ENCODE data around the gene CFAP74. TPM values are rescaled to one million over a fixed set of nuclear protein-coding genes. Genes with fewer than 3 reads are reported as not detected.

CFAP74 gene
- total RNA-seq, 1 experiment from 2014 or later: not detected

GRCh38 chr1:1988061-1988945 lies 15.3 kb downstream of the CFAP74 start:
- Mint-ChIP-seq H3K4me3 (ENCODE audit: unreplicated experiment) (no peak overlapping the region), H3K4me1 (ENCODE audit: low read depth, unreplicated experiment) (peaks cover 6% of the 10 kb centered on the region), H3K27ac (ENCODE audit: unreplicated experiment) (no peak overlapping the region), H3K36me3 (ENCODE audit: insufficient read depth, unreplicated experiment) (no peaks in the 10 kb centered on the region), H3K27me3 (ENCODE audit: insufficient read depth, unreplicated experiment) (no peaks in the 10 kb centered on the region), H3K9me3 (ENCODE audit: unreplicated experiment) (no peaks in the 10 kb centered on the region)
- POLR2A ChIA-PET: no interaction called here
- Histone ChIP-seq H3K27me3 (replicated peaks; ENCODE audit: control insufficient read depth, insufficient read depth, low read length) (no peaks in the 10 kb centered on the region), H3K4me3 (ENCODE audit: low read depth, low read length) (no peak overlapping the region), H3K36me3 (ENCODE audit: control insufficient read depth, insufficient read depth, low read length) (no peaks in the 10 kb centered on the region), H3K9me3 (no peaks in the 10 kb centered on the region), H3K4me1 (no peaks in the 10 kb centered on the region)
- no peak for TF ChIP-seq CTCF (IDR thresholded peaks at IDR 0.05; ENCODE audit: insufficient read depth in 1 of 2, low read depth in 1 of 2, low read length in 1 of 2, severe bottlenecking in 1 of 2, unreplicated experiment in 1 of 2)
- no TSS peak for BruUV-seq (replicated peaks)
- no peak for DNase-seq
- intact Hi-C loops (cut with micrococcal nuclease; ENCODE audit: unreplicated experiment): no loop called here
- CTCF ChIA-PET: no interaction called here

- Histone ChIP-seq H3K27me3 (replicated peaks; ENCODE audit: control insufficient read depth, insufficient read depth, low read length) (no peaks in the 10 kb centered on the region), H3K36me3 (ENCODE audit: control insufficient read depth, insufficient read depth, low read length) (no peaks in the 10 kb centered on the region), H3K4me3 (ENCODE audit: low read depth, low read length) (no peak overlapping the region), H3K9me3 (no peaks in the 10 kb centered on the region), H3K4me1 (no peaks in the 10 kb centered on the region)
- no TSS peak for BruUV-seq (replicated peaks)
- no peak overlapping the region for H3K4me3 Mint-ChIP-seq (ENCODE audit: unreplicated experiment)
- TF ChIP-seq CTCF (IDR thresholded peaks at IDR 0.05; ENCODE audit: insufficient read depth in 1 of 2, low read depth in 1 of 2, low read length in 1 of 2, severe bottlenecking in 1 of 2, unreplicated experiment in 1 of 2): no peak
- H3K36me3 Mint-ChIP-seq (ENCODE audit: insufficient read depth, unreplicated experiment): no peaks in the 10 kb centered on the region
- no peaks in the 10 kb centered on the region for H3K9me3 Mint-ChIP-seq (ENCODE audit: unreplicated experiment)
- CTCF ChIA-PET: no interaction called here
- no peak overlapping the region for H3K27ac Mint-ChIP-seq (ENCODE audit: unreplicated experiment)
- no peak for DNase-seq
- intact Hi-C loops (cut with micrococcal nuclease; ENCODE audit: unreplicated experiment): no loop called here
- H3K4me1 Mint-ChIP-seq (ENCODE audit: low read depth, unreplicated experiment): peaks cover 6% of the 10 kb centered on the region
- H3K27me3 Mint-ChIP-seq (ENCODE audit: insufficient read depth, unreplicated experiment): no peaks in the 10 kb centered on the region
- POLR2A ChIA-PET: no interaction called here
Observed at GRCh38 chr1:1987142-1987510, 16.5 kb downstream of the CFAP74 start.

- Histone ChIP-seq H3K27me3 (replicated peaks; ENCODE audit: control insufficient read depth, insufficient read depth, low read length) (no peaks in the 10 kb centered on the region), H3K9me3 (no peaks in the 10 kb centered on the region), H3K4me1 (no peaks in the 10 kb centered on the region), H3K36me3 (ENCODE audit: control insufficient read depth, insufficient read depth, low read length) (no peaks in the 10 kb centered on the region), H3K4me3 (ENCODE audit: low read depth, low read length) (no peak overlapping the region)
- no peak for TF ChIP-seq CTCF (IDR thresholded peaks at IDR 0.05; ENCODE audit: insufficient read depth in 1 of 2, low read depth in 1 of 2, low read length in 1 of 2, severe bottlenecking in 1 of 2, unreplicated experiment in 1 of 2)
- Mint-ChIP-seq H3K4me3 (ENCODE audit: unreplicated experiment) (no peak overlapping the region), H3K4me1 (ENCODE audit: low read depth, unreplicated experiment) (peaks cover 6% of the 10 kb centered on the region), H3K27ac (ENCODE audit: unreplicated experiment) (no peak overlapping the region), H3K9me3 (ENCODE audit: unreplicated experiment) (no peaks in the 10 kb centered on the region), H3K27me3 (ENCODE audit: insufficient read depth, unreplicated experiment) (no peaks in the 10 kb centered on the region), H3K36me3 (ENCODE audit: insufficient read depth, unreplicated experiment) (no peaks in the 10 kb centered on the region)
- no peak for DNase-seq
- BruUV-seq (replicated peaks): no TSS peak
- ChIA-PET POLR2A (no interaction called here), CTCF (no interaction called here)
- intact Hi-C loops (cut with micrococcal nuclease; ENCODE audit: unreplicated experiment): no loop called here
Observed at GRCh38 chr1:1986451-1987141, 17.0 kb downstream of the CFAP74 start.

All from Caco-2 (cell line).